Measurements from ENCODE around the gene ALK.

ALK gene

GRCh38 chr2:29782087-29782486, 139.3 kb downstream of the ALK start:
- ChIA-PET POLR2A (no interaction called here), CTCF (no interaction called here)
- Histone ChIP-seq H3K36me3 (ENCODE audit: control insufficient read depth in 2 of 2, insufficient read depth in 1 of 2, low read length in 2 of 2) (no peaks in the 10 kb centered on the region), H3K4me1 (ENCODE audit: control insufficient read depth, insufficient read depth, low read length) (no peaks in the 10 kb centered on the region), H3K9me3 (ENCODE audit: control insufficient read depth, insufficient read depth, low read depth, low read length) (no peaks in the 10 kb centered on the region), H3K4me3 (ENCODE audit: low read depth, low read length) (no peak overlapping the region), H3K27ac (ENCODE audit: extremely low read depth, low read depth, low read length) (no peak overlapping the region)
- TF ChIP-seq ZSCAN16 (tag by site-specific recombination; IDR thresholded peaks at IDR 0.05) (no peak), HOXA7 (CRISPR knock-in tag; IDR thresholded peaks at IDR 0.05; ENCODE audit: borderline replicate concordance) (no peak), ZFP37 (tag by site-specific recombination; IDR thresholded peaks at IDR 0.05) (no peak), ZNF169 (tag by site-specific recombination; IDR thresholded peaks at IDR 0.05) (no peak), ZNF530 (tag by site-specific recombination; IDR thresholded peaks at IDR 0.05; ENCODE audit: low read depth) (no peak), ZNF555 (tag by site-specific recombination; conservative IDR thresholded peaks at IDR 0.05) (no peak), ZBTB1 (tag by site-specific recombination; IDR thresholded peaks at IDR 0.05) (no peak), ZNF426 (tag by site-specific recombination; IDR thresholded peaks at IDR 0.05) (no peak), SP2 (tag by site-specific recombination; IDR thresholded peaks at IDR 0.05) (no peak), ZNF335 (tag by site-specific recombination; conservative IDR thresholded peaks at IDR 0.05) (no peak), KLF17 (tag by site-specific recombination; IDR thresholded peaks at IDR 0.05) (no peak), ZNF624 (tag by site-specific recombination; IDR thresholded peaks at IDR 0.05) (no peak), ZNF433 (tag by site-specific recombination; IDR thresholded peaks at IDR 0.05; ENCODE audit: low read depth) (no peak), MZF1 (tag by site-specific recombination; IDR thresholded peaks at IDR 0.05; ENCODE audit: borderline replicate concordance) (no peak)
- TF ChIP-seq, protein P1, sequence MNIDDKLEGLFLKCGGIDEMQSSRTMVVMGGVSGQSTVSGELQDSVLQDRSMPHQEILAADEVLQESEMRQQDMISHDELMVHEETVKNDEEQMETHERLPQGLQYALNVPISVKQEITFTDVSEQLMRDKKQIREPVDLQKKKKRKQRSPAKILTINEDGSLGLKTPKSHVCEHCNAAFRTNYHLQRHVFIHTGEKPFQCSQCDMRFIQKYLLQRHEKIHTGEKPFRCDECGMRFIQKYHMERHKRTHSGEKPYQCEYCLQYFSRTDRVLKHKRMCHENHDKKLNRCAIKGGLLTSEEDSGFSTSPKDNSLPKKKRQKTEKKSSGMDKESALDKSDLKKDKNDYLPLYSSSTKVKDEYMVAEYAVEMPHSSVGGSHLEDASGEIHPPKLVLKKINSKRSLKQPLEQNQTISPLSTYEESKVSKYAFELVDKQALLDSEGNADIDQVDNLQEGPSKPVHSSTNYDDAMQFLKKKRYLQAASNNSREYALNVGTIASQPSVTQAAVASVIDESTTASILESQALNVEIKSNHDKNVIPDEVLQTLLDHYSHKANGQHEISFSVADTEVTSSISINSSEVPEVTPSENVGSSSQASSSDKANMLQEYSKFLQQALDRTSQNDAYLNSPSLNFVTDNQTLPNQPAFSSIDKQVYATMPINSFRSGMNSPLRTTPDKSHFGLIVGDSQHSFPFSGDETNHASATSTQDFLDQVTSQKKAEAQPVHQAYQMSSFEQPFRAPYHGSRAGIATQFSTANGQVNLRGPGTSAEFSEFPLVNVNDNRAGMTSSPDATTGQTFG (tag by site-specific recombination; IDR thresholded peaks at IDR 0.05; ENCODE audit: borderline replicate concordance): no peak
- TF ChIP-seq, protein P2, sequence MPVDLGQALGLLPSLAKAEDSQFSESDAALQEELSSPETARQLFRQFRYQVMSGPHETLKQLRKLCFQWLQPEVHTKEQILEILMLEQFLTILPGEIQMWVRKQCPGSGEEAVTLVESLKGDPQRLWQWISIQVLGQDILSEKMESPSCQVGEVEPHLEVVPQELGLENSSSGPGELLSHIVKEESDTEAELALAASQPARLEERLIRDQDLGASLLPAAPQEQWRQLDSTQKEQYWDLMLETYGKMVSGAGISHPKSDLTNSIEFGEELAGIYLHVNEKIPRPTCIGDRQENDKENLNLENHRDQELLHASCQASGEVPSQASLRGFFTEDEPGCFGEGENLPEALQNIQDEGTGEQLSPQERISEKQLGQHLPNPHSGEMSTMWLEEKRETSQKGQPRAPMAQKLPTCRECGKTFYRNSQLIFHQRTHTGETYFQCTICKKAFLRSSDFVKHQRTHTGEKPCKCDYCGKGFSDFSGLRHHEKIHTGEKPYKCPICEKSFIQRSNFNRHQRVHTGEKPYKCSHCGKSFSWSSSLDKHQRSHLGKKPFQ (tag by site-specific recombination; IDR thresholded peaks at IDR 0.05): no peak

- Histone ChIP-seq H3K4me1 (ENCODE audit: control insufficient read depth, insufficient read depth, low read length) (no peaks in the 10 kb centered on the region), H3K36me3 (ENCODE audit: control insufficient read depth in 2 of 2, insufficient read depth in 1 of 2, low read length in 2 of 2) (no peaks in the 10 kb centered on the region), H3K9me3 (ENCODE audit: control insufficient read depth, insufficient read depth, low read depth, low read length) (no peaks in the 10 kb centered on the region), H3K27ac (ENCODE audit: extremely low read depth, low read depth, low read length) (no peak overlapping the region), H3K4me3 (ENCODE audit: low read depth, low read length) (no peak overlapping the region)
- ChIA-PET CTCF (interaction anchor here (0.5 kb wide), 1 partner anchor 160 kb away, joined by 3 read pairs; no protein-coding TSS in a partner anchor), POLR2A (no interaction called here)
- TF ChIP-seq ZNF221 (tag by site-specific recombination; IDR thresholded peaks at IDR 0.05; ENCODE audit: borderline replicate concordance): no peak
- TF ChIP-seq, protein P3, sequence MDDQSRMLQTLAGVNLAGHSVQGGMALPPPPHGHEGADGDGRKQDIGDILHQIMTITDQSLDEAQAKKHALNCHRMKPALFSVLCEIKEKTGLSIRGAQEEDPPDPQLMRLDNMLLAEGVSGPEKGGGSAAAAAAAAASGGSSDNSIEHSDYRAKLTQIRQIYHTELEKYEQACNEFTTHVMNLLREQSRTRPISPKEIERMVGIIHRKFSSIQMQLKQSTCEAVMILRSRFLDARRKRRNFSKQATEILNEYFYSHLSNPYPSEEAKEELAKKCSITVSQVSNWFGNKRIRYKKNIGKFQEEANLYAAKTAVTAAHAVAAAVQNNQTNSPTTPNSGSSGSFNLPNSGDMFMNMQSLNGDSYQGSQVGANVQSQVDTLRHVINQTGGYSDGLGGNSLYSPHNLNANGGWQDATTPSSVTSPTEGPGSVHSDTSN (CRISPR knock-in tag; IDR thresholded peaks at IDR 0.05): no peak
- TF ChIP-seq ZNF610 (tag by site-specific recombination; IDR thresholded peaks at IDR 0.05; ENCODE audit: borderline replicate concordance): no peak
- TF ChIP-seq ZNF626 (tag by site-specific recombination; IDR thresholded peaks at IDR 0.05): no peak
- TF ChIP-seq ZNF843 (tag by site-specific recombination; IDR thresholded peaks at IDR 0.05): no peak
- TF ChIP-seq EGR2 (tag by site-specific recombination; IDR thresholded peaks at IDR 0.05; ENCODE audit: low read depth): no peak
- TF ChIP-seq, protein P4, sequence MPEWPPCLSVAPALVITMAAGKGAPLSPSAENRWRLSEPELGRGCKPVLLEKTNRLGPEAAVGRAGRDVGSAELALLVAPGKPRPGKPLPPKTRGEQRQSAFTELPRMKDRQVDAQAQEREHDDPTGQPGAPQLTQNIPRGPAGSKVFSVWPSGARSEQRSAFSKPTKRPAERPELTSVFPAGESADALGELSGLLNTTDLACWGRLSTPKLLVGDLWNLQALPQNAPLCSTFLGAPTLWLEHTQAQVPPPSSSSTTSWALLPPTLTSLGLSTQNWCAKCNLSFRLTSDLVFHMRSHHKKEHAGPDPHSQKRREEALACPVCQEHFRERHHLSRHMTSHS (tag by site-specific recombination; IDR thresholded peaks at IDR 0.05): no peak
- TF ChIP-seq ZNF596 (tag by site-specific recombination; IDR thresholded peaks at IDR 0.05): no peak
- no peak for TF ChIP-seq ZNF311 (tag by site-specific recombination; IDR thresholded peaks at IDR 0.05; ENCODE audit: borderline replicate concordance)
- TF ChIP-seq, protein P5, sequence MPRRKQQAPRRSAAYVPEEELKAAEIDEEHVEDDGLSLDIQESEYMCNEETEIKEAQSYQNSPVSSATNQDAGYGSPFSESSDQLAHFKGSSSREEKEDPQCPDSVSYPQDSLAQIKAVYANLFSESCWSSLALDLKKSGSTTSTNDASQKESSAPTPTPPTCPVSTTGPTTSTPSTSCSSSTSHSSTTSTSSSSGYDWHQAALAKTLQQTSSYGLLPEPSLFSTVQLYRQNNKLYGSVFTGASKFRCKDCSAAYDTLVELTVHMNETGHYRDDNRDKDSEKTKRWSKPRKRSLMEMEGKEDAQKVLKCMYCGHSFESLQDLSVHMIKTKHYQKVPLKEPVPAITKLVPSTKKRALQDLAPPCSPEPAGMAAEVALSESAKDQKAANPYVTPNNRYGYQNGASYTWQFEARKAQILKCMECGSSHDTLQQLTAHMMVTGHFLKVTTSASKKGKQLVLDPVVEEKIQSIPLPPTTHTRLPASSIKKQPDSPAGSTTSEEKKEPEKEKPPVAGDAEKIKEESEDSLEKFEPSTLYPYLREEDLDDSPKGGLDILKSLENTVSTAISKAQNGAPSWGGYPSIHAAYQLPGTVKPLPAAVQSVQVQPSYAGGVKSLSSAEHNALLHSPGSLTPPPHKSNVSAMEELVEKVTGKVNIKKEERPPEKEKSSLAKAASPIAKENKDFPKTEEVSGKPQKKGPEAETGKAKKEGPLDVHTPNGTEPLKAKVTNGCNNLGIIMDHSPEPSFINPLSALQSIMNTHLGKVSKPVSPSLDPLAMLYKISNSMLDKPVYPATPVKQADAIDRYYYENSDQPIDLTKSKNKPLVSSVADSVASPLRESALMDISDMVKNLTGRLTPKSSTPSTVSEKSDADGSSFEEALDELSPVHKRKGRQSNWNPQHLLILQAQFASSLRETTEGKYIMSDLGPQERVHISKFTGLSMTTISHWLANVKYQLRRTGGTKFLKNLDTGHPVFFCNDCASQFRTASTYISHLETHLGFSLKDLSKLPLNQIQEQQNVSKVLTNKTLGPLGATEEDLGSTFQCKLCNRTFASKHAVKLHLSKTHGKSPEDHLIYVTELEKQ (tag by site-specific recombination; IDR thresholded peaks at IDR 0.05; ENCODE audit: borderline replicate concordance): no peak
Observed at GRCh38 chr2:29780906-29781305, 140.5 kb downstream of the ALK start.

All from HEK293 (cell line).